Tongue (tissue), 2 donors: ENCODE measurements around the gene ARL6. TPM values are rescaled to one million over a fixed set of nuclear protein-coding genes. Genes with fewer than 3 reads are reported as not detected.

ENCODE experiments used
- DNase-seq: peaks from one replicate; pipeline ENCODE4 v3.0.0-alpha.2; 2015
- total RNA-seq: library from RNA; depleted of rRNA; stranded (reverse); fragments of >200 nt; gene quantifications from one replicate; pipeline ENCODE4 v1.2.3, GENCODE V29; 2014

Gene ARL6, protein sequence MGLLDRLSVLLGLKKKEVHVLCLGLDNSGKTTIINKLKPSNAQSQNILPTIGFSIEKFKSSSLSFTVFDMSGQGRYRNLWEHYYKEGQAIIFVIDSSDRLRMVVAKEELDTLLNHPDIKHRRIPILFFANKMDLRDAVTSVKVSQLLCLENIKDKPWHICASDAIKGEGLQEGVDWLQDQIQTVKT
- 8.4 TPM for total RNA-seq

GRCh38 chr3:97764407-97765238 is at the start of gene ARL6:
Gene ARL6 (plus strand): TSS chr3:97764758. CDS start chr3:97768108, 3,350 bp downstream.
- peak; percentile 95 for DNase-seq

- peak; percentile 89 for DNase-seq
Observed at GRCh38 chr3:97719156-97719821, 45.3 kb upstream of the ARL6 start.

DNA sequence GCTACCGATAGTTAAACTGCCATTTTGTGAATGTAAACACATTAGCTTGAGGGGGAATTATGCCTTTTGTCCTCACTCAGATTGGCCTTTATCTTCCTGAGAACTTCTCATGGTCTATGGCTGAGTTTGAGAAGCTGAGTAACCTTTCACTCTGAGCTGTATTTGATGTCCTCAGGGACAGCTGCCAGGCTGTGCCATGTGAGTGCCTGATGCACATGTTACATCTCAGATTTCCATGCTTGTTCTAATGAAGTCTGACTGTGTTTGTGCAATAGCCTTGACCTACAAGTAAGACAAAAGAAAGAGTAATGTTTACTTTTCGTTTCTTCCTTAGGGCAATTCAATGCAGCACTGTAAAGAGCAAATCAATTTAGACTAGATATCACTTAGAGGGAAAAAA is 44.1 kb upstream of the ARL6 start:
- DNase-seq = peak; percentile 19

DNA sequence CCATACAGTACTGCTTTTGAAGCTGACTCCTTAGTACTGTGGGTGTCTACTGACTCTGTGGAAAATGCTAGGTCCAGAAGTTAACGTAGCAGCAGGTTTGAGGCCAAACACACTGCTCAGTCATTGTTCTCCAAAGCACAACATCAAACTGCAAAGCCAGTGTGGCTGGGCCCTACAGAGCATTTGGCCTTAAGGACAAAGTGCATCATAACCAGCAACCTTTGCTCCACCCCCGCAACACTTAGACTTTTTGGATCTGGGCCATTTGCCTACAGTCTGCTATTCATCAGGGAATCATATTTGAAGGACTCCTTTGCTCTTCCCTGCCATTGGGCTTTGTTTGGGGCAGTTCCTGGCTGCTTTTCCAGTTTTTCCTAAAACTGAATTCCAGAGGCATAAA is 43.1 kb upstream of the ARL6 start:
- no peak for DNase-seq

- DNase-seq = no peak
Observed at GRCh38 chr3:97736928-97737327, 27.6 kb upstream of the ARL6 start.

GRCh38 chr3:97738761-97739160 is 25.8 kb upstream of the ARL6 start:
- no peak for DNase-seq

DNA sequence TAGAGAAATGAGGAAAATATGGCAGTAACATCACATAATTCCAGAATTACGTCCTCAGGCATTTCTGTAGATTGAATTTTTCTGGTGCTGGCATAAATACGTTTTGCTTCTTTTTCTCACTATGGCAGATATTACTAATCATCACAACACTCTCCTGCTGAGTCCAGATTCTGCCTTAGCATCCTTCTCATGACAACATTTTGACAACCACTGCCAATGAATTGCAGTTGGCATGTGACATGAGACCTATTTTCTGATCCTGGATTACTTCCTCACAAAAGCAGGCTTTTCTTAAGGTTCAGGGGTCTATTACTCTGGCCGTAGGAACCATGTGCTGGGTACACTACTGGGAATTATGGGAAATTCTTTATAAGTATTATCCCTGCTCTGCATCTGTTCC is 22.5 kb upstream of the ARL6 start:
- no peak for DNase-seq

GRCh38 chr3:97744289-97744688 is 20.3 kb upstream of the ARL6 start:
- no peak for DNase-seq

DNA sequence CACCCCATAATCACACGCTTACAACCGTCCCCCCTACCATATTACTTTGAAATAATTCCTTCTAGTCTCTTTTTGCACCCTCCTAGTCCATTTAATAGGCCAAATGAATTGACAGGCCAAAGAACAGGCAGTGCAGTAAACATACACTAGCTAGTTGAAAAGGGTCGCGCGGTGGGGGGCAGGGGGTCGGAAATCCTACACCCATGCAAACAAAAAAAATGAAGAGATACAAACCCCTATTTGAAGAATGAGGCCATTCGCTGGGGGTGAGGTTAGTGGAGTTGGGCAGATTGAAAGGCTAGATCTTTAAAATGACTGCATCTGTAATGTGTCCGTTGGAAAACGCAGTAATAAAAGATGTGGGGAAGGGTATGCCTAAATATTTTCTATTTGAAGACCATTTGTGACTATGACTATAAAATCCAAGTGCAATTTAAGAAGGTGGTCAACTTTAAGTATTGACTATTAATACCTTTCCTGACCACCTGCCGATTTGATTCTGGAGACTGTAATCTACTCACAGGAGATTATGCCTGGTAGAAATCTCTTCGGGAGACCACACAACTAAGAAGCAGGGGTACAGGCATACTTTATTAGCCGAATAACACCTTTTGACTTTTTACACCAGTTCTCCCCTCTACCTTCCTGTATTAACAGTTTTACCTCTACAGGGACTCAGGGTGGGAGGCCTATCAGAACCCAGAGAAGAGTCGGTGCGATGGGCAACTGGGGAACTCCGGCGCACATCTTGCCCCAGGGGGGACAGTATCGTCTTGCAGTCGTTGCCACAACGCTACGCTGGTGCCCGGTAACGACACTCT is 762 bp upstream of the ARL6 start:
- no peak for DNase-seq

- peak; percentile 1 for DNase-seq
Observed at GRCh38 chr3:97765336-97765735, 778 bp downstream of the ARL6 start.

GRCh38 chr3:97772926-97773325 is 8.4 kb downstream of the ARL6 start:
- no peak for DNase-seq

DNA sequence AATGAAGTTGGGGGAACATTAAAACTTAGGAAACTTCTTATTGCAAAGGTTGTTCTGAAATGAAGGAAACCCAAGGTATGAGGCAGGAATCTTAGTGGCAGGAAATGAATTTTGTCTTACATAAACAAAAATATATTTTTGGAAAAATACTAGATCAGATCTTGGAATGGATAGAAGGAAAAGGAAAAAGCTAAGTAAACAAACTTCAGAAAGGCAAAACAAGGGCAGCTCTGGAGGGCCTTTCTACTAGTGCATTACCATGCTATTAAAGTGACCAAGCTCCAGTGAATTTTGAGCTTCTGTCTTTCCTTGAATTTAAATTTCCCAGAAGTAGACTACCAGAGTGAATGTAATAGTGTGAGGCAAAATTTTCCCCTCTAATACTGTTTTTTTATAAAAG is 13.6 kb downstream of the ARL6 start:
- DNase-seq = no peak

DNA sequence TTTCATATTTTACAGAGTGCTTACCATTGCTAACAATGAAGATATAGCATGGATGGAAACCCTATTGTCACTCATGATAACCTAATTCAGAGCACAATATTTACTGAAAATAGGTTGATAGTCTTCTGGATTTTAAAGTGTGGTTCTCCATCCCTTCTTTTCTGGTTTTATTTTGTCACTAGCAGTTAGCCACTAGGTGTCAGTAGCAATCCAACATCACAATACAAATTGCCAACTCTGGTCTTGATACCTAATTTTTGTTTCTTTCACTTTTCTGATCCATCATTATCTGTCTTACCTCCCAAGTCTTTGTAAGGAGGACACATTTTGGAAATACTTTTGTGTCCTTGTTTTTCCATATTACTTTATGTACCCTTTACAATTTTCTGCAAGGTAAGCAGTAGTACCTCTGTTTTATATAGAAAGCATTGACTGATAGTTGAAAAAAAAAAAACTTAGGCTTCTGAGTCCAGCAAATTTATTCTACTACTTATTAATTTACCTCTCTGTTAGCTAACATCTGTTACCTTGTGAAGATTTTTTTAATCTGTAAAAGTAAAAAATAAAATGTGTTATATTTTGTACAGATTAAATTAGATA is 29.0 kb downstream of the ARL6 start:
- peak; percentile 81 for DNase-seq

GRCh38 chr3:97795951-97796350 is 31.4 kb downstream of the ARL6 start:
- DNase-seq = no peak

DNA sequence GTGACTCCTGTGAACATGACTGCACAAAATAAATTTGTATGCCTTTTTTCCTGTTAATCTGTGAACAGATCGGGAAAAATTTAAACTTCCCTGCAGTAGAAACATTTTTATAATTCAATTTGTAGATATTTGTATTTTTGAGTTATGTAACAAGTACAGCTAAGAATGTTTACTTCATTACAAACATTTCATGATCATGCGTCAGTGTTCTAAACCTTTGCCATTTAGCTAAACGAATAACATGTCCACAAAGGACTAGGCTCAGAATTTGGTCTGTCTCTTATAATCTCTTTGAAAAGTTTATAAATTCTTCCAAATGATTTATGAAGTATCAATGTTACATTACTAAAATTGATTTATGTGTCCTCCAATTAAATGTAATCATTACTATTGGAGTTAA is 39.9 kb downstream of the ARL6 start:
- DNase-seq = no peak

GRCh38 chr3:97810779-97811390 is 46.3 kb downstream of the ARL6 start:
- DNase-seq = no peak

DNA sequence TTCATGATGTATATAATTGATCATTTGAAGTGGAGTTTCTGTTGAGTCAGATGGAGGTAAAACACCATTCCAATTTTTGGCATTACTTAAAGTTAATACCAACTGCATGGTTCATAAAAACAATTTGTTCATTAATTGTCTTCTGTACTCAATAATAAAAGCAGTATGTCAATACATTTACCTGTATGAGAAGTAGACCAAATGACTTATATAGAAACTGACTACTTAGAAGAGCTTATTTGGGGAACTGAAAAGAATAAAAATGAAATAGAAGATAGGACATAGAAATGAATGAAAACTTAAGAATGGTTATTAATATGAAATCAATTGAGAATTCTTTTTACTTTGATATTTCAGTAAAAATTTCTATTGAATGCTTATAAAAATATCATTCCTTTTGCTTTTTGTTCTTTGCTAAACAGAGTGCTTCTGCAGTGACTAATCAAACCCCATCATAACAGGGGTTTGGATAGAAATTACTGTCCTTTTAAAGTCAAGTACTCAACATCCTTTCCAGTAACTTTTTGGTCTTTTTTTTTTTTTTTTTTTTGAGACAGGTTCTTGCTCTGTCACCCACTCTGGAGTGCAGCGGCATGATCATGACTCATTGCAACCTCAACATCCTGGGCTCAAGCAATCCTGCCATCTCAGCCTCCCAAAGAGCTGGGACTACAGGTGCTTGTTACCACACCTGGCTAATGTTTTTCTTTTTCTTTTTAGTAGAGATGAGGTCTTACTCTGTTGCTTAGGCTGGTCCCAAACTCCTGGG is 50.8 kb downstream of the ARL6 start:
- DNase-seq = no peak

DNA sequence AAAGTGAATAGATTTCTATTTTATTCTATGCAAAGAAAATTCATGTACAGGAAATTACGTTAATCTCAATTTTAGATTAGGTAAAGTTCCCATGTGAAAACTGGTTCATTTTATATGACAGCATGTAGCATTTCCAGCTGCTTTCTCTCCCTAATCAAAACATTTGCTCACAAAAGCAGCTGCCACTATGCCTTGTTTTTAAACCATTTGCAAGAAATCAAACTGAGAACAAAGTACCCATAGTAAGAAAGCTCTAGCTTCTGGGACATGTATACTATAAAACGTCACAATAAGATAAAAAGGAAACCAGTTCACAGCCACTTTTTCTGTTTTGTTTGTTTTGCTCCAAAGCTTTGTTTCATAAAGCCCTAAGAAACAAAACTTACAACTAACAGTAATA is 52.3 kb downstream of the ARL6 start:
- peak; percentile 59 for DNase-seq

- peak; percentile 62 for DNase-seq
Observed at GRCh38 chr3:97817965-97818364, 53.4 kb downstream of the ARL6 start.

DNA sequence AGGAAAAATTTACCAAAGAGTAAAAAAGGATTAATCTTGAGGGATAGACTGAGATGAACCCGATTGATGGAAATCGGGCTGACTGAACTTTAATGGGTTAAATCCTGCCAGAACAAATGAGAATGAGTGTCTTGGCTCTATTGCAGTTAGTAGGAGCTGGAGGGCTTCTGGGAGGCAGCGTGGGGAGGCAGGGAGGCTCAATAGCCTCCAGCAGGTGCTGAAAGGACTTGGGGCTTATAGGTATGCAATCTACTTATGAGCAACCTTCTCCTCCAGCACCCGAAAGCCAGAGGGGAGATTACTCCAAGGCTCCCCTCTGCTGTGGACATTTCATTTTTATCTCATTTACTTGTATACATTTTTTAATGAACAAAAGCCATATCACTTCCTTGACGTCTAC is 56.2 kb downstream of the ARL6 start:
- DNase-seq = no peak

GRCh38 chr3:97821287-97821773 is 56.8 kb downstream of the ARL6 start:
- DNase-seq = no peak
